MM.1S (cell line): ENCODE results near the gene SPATA9.

Source experiments
- DNase-seq: peaks from one replicate; pipeline ENCODE4 v3.0.0-alpha.2; 2015
- H2AFZ ChIP-seq: fragments of 300-600 bp; sonication (generic); 2 replicates; pipeline ENCODE4 v1.6.0; 2016; ENCODE audit warnings: antibody characterized with exemption, low read length
- H3F3A ChIP-seq: fragments of 300-600 bp; sonication (generic); 2 replicates; pipeline ENCODE4 v1.6.1; 2016; ENCODE audit warnings: mild to moderate bottlenecking, antibody characterized with exemption, low read length, moderate library complexity, mixed read lengths; ENCODE audit not compliant: insufficient read depth
- H3K27ac ChIP-seq: fragments of 300-600 bp; sonication (generic); 2 replicates; pipeline ENCODE4 v1.5.1; 2016; ENCODE audit warnings: mild to moderate bottlenecking, low read length
- H3K27me3 ChIP-seq: fragments of 300-600 bp; sonication (generic); replicated peaks from 2 replicates; pipeline ENCODE4 v1.6.0; 2016; ENCODE audit warnings: low read length; ENCODE audit not compliant: insufficient read depth
- H3K36me3 ChIP-seq: fragments of 300-600 bp; sonication (generic); replicated peaks from 2 replicates; pipeline ENCODE4 v1.6.1; 2016; ENCODE audit warnings: mild to moderate bottlenecking, low read length, mixed read lengths; ENCODE audit not compliant: insufficient read depth
- H3K4me1 ChIP-seq: fragments of 300-600 bp; sonication (generic); 2 replicates; pipeline ENCODE4 v1.6.1; 2016; ENCODE audit warnings: low read length, mixed read lengths
- H3K4me2 ChIP-seq: fragments of 300-600 bp; sonication (generic); 2 replicates; pipeline ENCODE4 v1.6.0; 2016; ENCODE audit warnings: low read depth, low read length
- H3K4me3 ChIP-seq: fragments of 300-600 bp; sonication (generic); 2 replicates; pipeline ENCODE4 v1.5.1; 2016; ENCODE audit warnings: low read length, mixed read lengths
- H3K79me2 ChIP-seq: fragments of 300-600 bp; sonication (generic); 2 replicates; pipeline ENCODE4 v1.6.1; 2016; ENCODE audit warnings: mixed run types, low read length, mixed read lengths
- H3K9ac ChIP-seq: fragments of 300-600 bp; sonication (generic); 2 replicates; pipeline ENCODE4 v1.6.1; 2016; ENCODE audit warnings: low read length, mixed read lengths
- H3K9me2 ChIP-seq: fragments of 300-600 bp; sonication (generic); replicated peaks from 2 replicates; pipeline ENCODE4 v1.6.1; 2016; ENCODE audit warnings: mild to moderate bottlenecking, low read length, mixed read lengths; ENCODE audit not compliant: insufficient read depth
- H3K9me3 ChIP-seq: fragments of 300-600 bp; sonication (generic); replicated peaks from 2 replicates; pipeline ENCODE4 v1.6.1; 2016; ENCODE audit warnings: mild to moderate bottlenecking, low read length, mixed read lengths; ENCODE audit not compliant: insufficient read depth
- H4K20me1 ChIP-seq: fragments of 300-600 bp; sonication (generic); 2 replicates; pipeline ENCODE4 v1.6.1; 2016; ENCODE audit warnings: mild to moderate bottlenecking, low read length, moderate library complexity, mixed read lengths; ENCODE audit not compliant: insufficient read depth
- EZH2 ChIP-seq: fragments of 300-600 bp; sonication (generic); optimal IDR thresholded peaks from 2 replicates; pipeline ENCODE3; 2017; ENCODE audit warnings: low read depth, mild to moderate bottlenecking, antibody characterized with exemption, low read length, mixed read lengths
- EZH2phosphoT487 ChIP-seq: fragments of 300-600 bp; sonication (generic); IDR thresholded peaks from 2 replicates; pipeline ENCODE4 v1.6.1; 2018; ENCODE audit warnings: antibody characterized with exemption, low read length
- TF ChIP-seq, protein P1 (sequence below): fragments of 300-600 bp; sonication (generic); IDR thresholded peaks from 2 replicates; pipeline ENCODE4 v1.5.1; 2016; ENCODE audit warnings: antibody characterized with exemption, low read length, mixed read lengths

Gene SPATA9

DNA sequence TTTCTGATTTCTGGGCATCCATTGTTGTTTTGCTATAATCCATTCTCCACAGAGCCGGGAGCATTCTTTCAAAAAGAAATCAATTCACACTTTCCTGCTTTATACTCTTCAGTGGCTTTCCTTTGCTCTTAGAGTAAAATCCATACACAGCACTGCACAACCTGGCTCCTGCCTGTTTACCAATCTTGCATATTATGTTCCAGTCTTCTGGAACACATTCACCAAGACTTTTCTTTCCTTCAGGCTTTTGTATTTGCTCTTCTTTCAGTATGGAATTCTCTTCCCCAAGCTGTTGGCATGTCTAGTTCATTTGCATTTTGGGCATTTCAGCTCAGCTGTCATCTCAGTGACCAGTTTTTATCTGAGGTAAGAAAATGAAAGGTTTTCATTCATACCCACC, 29.9 kb downstream of the SPATA9 start:
- H3K27ac ChIP-seq, result no peak overlapping the region
- no peaks in the 10 kb centered on the region for H4K20me1 ChIP-seq
- H2AFZ ChIP-seq, result no peak overlapping the region
- no peaks in the 10 kb centered on the region for H3K79me2 ChIP-seq
- no peak for DNase-seq
- H3K9ac ChIP-seq, result no peak overlapping the region
- H3F3A ChIP-seq, result peaks cover under 1% of the 10 kb centered on the region; the same call in 1 of the 2 replicates
- no peaks in the 10 kb centered on the region for H3K9me3 ChIP-seq
- no peak overlapping the region for H3K4me3 ChIP-seq
- TF ChIP-seq EZH2phosphoT487, result no peak
- H3K36me3 ChIP-seq, result no peaks in the 10 kb centered on the region
- H3K9me2 ChIP-seq, result no peaks in the 10 kb centered on the region
- H3K4me1 ChIP-seq, result peaks cover under 1% of the 10 kb centered on the region; the same call in 1 of the 2 replicates
- H3K4me2 ChIP-seq, result no peak overlapping the region
- no peaks in the 10 kb centered on the region for H3K27me3 ChIP-seq

DNA sequence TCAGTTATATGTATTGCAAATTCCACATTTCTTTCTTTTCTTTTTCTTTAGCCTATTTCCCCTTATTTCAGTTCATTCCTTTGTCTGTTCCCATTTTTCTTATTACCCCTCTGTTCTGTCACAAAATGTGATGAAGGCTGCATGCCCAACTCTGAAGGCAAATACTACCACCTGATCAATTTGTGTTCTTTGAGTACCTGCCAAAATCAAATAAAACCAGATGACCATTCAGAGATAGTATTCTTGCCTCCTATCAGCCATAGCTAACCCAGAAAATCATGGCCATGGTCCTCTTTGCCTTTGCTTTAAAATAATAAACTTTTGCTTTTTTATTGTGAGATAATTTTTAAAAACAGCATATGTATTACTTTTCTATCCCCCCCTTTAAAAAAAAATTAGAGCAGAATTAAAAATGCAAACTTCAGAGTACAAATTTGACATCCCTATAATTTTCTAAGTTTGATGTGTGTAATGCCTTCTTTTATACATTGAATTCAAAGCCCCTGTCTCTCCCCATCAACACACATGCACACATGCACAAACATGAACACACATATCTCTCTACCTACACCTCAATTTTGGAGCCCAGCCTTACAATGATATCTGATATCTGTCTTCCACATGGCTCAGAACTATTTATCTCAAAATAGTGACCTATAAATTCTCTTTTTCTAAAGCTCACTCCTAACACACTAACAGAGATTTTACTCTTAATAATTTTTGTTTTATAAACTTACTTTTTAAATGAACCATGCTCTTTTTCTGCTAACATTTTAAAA, 32.8 kb downstream of the SPATA9 start:
- Histone ChIP-seq H3K36me3 (no peaks in the 10 kb centered on the region), H4K20me1 (no peaks in the 10 kb centered on the region), H2AFZ (no peak overlapping the region), H3K79me2 (no peaks in the 10 kb centered on the region), H3K4me3 (no peak overlapping the region), H3K27me3 (no peaks in the 10 kb centered on the region), H3K4me2 (no peak overlapping the region), H3K4me1 (peaks cover 9% of the 10 kb centered on the region), H3K9me2 (no peaks in the 10 kb centered on the region), H3K27ac (no peak overlapping the region), H3F3A (peaks cover 13% of the 10 kb centered on the region), H3K9ac (no peak overlapping the region), H3K9me3 (no peaks in the 10 kb centered on the region)
- DNase-seq, result no peak
- TF ChIP-seq EZH2, result no peak
- TF ChIP-seq, protein P1, sequence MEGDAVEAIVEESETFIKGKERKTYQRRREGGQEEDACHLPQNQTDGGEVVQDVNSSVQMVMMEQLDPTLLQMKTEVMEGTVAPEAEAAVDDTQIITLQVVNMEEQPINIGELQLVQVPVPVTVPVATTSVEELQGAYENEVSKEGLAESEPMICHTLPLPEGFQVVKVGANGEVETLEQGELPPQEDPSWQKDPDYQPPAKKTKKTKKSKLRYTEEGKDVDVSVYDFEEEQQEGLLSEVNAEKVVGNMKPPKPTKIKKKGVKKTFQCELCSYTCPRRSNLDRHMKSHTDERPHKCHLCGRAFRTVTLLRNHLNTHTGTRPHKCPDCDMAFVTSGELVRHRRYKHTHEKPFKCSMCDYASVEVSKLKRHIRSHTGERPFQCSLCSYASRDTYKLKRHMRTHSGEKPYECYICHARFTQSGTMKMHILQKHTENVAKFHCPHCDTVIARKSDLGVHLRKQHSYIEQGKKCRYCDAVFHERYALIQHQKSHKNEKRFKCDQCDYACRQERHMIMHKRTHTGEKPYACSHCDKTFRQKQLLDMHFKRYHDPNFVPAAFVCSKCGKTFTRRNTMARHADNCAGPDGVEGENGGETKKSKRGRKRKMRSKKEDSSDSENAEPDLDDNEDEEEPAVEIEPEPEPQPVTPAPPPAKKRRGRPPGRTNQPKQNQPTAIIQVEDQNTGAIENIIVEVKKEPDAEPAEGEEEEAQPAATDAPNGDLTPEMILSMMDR, result no peak
- no peak for TF ChIP-seq EZH2phosphoT487

DNA sequence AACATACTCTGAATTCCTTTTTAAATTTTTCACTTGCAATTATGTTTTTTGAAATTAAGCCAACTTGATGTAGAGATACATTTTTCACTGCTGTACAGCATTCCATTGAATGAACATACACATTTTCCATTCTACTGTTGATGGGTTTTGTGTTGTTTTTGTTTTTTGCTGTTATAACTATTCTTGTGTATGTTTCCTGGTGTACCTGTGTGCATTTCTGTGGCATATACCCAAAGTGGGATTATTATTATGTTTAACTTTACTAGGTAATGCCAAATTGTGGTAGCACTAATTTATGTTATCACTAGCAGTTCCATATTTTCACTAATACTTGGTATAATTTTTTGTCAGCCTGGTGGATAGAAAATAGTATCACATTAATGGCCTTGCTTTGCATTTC, 33.5 kb downstream of the SPATA9 start:
- no peak for DNase-seq
- TF ChIP-seq EZH2 (no peak), EZH2phosphoT487 (no peak)
- TF ChIP-seq, protein P1, result no peak
- no peak overlapping the region for H2AFZ ChIP-seq
- H3K79me2 ChIP-seq, result no peaks in the 10 kb centered on the region
- H3K9me3 ChIP-seq, result no peaks in the 10 kb centered on the region
- no peak overlapping the region for H3K4me2 ChIP-seq
- H3K9me2 ChIP-seq, result no peaks in the 10 kb centered on the region
- H4K20me1 ChIP-seq, result no peaks in the 10 kb centered on the region
- H3K9ac ChIP-seq, result no peak overlapping the region
- H3K36me3 ChIP-seq, result no peaks in the 10 kb centered on the region
- H3F3A ChIP-seq, result peaks cover 20% of the 10 kb centered on the region
- no peak overlapping the region for H3K4me3 ChIP-seq
- H3K4me1 ChIP-seq, result peaks cover 14% of the 10 kb centered on the region
- H3K27ac ChIP-seq, result no peak overlapping the region
- no peaks in the 10 kb centered on the region for H3K27me3 ChIP-seq
